Gastroesophageal sphincter (tissue), 3 donors: ENCODE data around the gene LRRFIP1.

ENCODE experiments used
- POLR2A ChIP-seq, 2 donors: fragments of 450-650 bp; IDR thresholded peaks; one replicate each; pipeline ENCODE4 v1.6.1; 2017; ENCODE audit warnings: antibody characterized with exemption in 2 of 2, mild to moderate bottlenecking in 2 of 2, moderate library complexity in 1 of 2
- TF ChIP-seq, protein P1 (sequence below), 4 experiments: fragments of 200-600 bp in 2 of 4; fragments of 450-650 bp in 2 of 4; sonication (generic) in 1 of 4; IDR thresholded peaks; one replicate each; pipeline ENCODE4 v1.5.1; 2017 to 2019; ENCODE audit warnings: antibody characterized with exemption in 4 of 4, mild to moderate bottlenecking in 2 of 4, moderate library complexity in 2 of 4

DNA sequence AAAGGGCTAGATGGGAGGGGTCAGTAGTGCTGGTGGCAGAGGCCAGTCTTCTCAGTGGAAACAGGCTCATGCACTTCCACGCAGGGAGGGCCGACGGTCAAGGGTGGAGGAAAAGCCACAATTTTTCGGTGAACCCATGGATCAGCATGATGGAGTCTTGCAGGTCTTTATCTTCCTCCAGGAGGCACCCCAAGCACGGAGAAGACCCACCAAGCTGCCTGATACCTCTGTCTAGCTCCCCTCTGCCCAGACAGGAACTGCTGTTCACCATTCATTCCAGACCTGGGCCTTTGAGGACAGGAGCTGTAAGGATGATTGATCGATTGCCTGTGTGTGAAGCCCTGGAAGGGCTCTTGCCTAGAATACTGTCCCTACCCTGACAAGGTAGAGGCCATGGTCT lies 2.8 kb upstream of the LRRFIP1 start:
- TF ChIP-seq, protein P1, sequence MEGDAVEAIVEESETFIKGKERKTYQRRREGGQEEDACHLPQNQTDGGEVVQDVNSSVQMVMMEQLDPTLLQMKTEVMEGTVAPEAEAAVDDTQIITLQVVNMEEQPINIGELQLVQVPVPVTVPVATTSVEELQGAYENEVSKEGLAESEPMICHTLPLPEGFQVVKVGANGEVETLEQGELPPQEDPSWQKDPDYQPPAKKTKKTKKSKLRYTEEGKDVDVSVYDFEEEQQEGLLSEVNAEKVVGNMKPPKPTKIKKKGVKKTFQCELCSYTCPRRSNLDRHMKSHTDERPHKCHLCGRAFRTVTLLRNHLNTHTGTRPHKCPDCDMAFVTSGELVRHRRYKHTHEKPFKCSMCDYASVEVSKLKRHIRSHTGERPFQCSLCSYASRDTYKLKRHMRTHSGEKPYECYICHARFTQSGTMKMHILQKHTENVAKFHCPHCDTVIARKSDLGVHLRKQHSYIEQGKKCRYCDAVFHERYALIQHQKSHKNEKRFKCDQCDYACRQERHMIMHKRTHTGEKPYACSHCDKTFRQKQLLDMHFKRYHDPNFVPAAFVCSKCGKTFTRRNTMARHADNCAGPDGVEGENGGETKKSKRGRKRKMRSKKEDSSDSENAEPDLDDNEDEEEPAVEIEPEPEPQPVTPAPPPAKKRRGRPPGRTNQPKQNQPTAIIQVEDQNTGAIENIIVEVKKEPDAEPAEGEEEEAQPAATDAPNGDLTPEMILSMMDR (IDR thresholded peaks at IDR 0.05), result no peak
- TF ChIP-seq POLR2A (IDR thresholded peaks at IDR 0.05), result no peak
